Caco-2 (cell line): ENCODE results near the gene CHRNA3. TPM values are rescaled to one million over a fixed set of nuclear protein-coding genes. Genes with fewer than 3 reads are reported as not detected.

Experiments
- BruUV-seq: library from RNA; stranded (reverse); fragments of 400-500 nt; replicated peaks from 2 replicates; lab custom pipeline; 2021; lab: Mats Ljungman, UMichigan
- CTCF ChIA-PET: fragments of 300-600 bp; sonication (Branson Sonifier 250); formaldehyde crosslinking; loops from one replicate; lab custom pipeline; 2022; ENCODE audit warnings: antibody characterized with exemption; lab: Charles Lee
- POLR2A ChIA-PET: fragments of 300-600 bp; sonication (Branson Sonifier 250); formaldehyde crosslinking; loops from one replicate; lab custom pipeline; 2022; ENCODE audit warnings: antibody characterized with exemption; lab: Charles Lee
- DNase-seq, 2 experiments: peaks; one replicate each; pipeline versions ENCODE4 v3.0.0 to v3.0.0-alpha.2; 2020 to 2022
- H3K27me3 ChIP-seq: replicated peaks from 2 replicates; pipeline ENCODE4 v1.6.0; 2011; ENCODE audit warnings: low read length; ENCODE audit not compliant: control insufficient read depth, insufficient read depth
- H3K36me3 ChIP-seq: 2 replicates; pipeline ENCODE4 v1.5.1; 2011; ENCODE audit warnings: low read length; ENCODE audit not compliant: control insufficient read depth, insufficient read depth
- H3K4me1 ChIP-seq: fragments of 250-450 bp; sonication (Bioruptor Pico); 2 replicates; pipeline ENCODE4 v1.5.1; 2020; ENCODE audit warnings: mild to moderate bottlenecking
- H3K4me3 ChIP-seq: 2 replicates; pipeline ENCODE4 v1.5.1; 2011; ENCODE audit warnings: low read depth, mild to moderate bottlenecking, control low read depth, low read length
- H3K9me3 ChIP-seq: fragments of 250-450 bp; sonication (Bioruptor Pico); 2 replicates; pipeline ENCODE4 v1.5.1; 2020; ENCODE audit warnings: mild to moderate bottlenecking, moderate library complexity
- H3K27ac Mint-ChIP-seq: one replicate; pipeline ENCODE4 v1.8.0; 2022; ENCODE audit warnings: mixed read lengths; ENCODE audit not compliant: unreplicated experiment
- H3K27me3 Mint-ChIP-seq: one replicate; pipeline ENCODE4 v1.8.0; 2022; ENCODE audit warnings: mixed read lengths; ENCODE audit not compliant: insufficient read depth, unreplicated experiment
- H3K36me3 Mint-ChIP-seq: one replicate; pipeline ENCODE4 v1.8.0; 2022; ENCODE audit warnings: mild to moderate bottlenecking, mixed read lengths; ENCODE audit not compliant: insufficient read depth, unreplicated experiment
- H3K4me1 Mint-ChIP-seq: one replicate; pipeline ENCODE4 v1.8.0; 2022; ENCODE audit warnings: low read depth, mixed read lengths; ENCODE audit not compliant: unreplicated experiment
- H3K4me3 Mint-ChIP-seq: one replicate; pipeline ENCODE4 v1.8.0; 2022; ENCODE audit warnings: mild to moderate bottlenecking, moderate library complexity, mixed read lengths; ENCODE audit not compliant: unreplicated experiment
- H3K9me3 Mint-ChIP-seq: one replicate; pipeline ENCODE4 v1.8.0; 2022; ENCODE audit warnings: mixed read lengths; ENCODE audit not compliant: unreplicated experiment
- intact Hi-C: fragments of 100-400 bp; cut with micrococcal nuclease; formaldehyde crosslinking; loops from one replicate; pipeline ENCODE4 v1.10.0; 2022; ENCODE audit not compliant: unreplicated experiment
- total RNA-seq: library from RNA; stranded (reverse); gene quantifications from 2 replicates; pipeline ENCODE4 v1.2.3, GENCODE V29; 2022
- TF ChIP-seq, protein P1 (sequence below), 2 experiments: fragments of 200-600 bp in 1 of 2; IDR thresholded peaks; 1 replicate in 1 of 2; 2 replicates in 1 of 2; pipeline versions ENCODE4 v1.5.1 to v1.8.0; 2011 to 2022; ENCODE audit warnings: antibody characterized with exemption in 1 of 2, control low read depth in 1 of 2, inconsistent platforms in 1 of 2, low read depth in 1 of 2, low read length in 1 of 2, mild to moderate bottlenecking in 1 of 2, moderate library complexity in 1 of 2; ENCODE audit not compliant: insufficient read depth in 1 of 2, severe bottlenecking in 1 of 2, unreplicated experiment in 1 of 2

Gene CHRNA3
- total RNA-seq, 1 experiment from 2014 or later, result not detected

DNA sequence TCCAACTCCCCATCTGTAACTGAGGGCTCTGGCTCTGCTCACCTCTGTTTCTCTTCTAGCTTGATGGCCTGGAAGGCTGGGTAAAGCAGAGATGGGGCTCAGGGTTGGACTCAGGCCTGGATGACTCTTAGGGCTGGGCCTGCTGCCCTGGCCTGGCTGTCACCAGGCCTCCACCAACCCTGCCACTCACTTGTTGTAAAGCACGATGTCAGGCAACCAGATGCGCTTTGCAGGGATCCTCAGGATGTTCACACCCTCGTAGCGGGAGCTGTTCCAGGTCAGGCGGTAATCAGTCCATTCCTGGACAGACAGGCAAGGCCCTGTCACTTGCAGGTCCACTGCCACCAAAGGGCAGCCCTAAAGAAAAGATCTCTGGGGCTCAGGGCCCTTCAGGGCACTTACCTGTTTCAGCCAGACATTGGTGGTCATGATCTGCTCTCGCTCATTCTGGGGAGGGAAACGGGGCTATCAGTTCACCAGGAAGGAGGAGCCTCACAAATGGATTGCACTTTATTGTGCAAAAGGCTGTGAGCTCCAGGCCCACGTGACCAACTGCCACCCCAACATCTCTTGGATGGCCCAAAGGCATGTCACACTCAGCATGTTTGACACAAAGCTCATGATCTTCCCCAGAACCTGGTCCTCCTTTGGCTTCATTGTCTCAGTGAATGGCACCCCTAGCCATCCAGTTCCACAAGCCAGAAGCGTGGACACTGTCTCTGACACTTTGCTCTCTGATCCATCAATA lies 10.3 kb upstream of the CHRNA3 start:
- H3K9me3 Mint-ChIP-seq, result peaks cover 20% of the 10 kb centered on the region

DNA sequence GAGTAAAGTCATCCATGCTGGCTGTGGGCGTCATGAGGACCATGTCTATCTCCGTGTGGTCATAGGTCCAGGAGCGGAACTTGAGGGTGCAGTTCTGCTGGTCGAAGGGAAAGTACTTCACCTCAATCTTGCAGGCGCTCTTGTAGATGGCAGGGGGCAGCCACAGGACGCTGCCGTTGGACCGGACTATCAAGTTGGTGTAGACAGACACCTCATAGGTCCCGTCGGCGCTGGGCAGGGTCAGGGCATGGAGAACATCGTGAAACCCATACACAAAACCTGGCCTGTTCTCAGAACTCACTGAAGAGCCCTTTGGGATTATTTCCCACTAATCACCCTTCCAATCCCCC lies 8.9 kb upstream of the CHRNA3 start:
- ChIA-PET POLR2A (no interaction called here), CTCF (no interaction called here)
- Histone ChIP-seq H3K9me3 (no peaks in the 10 kb centered on the region), H3K36me3 (no peaks in the 10 kb centered on the region), H3K4me1 (no peaks in the 10 kb centered on the region), H3K27me3 (no peaks in the 10 kb centered on the region; the same call in none of the 2 replicates), H3K4me3 (no peak overlapping the region)
- no TSS peak for BruUV-seq
- Mint-ChIP-seq H3K9me3 (peaks cover 20% of the 10 kb centered on the region), H3K4me3 (no peak overlapping the region), H3K4me1 (peaks cover 5% of the 10 kb centered on the region), H3K27ac (no peak overlapping the region), H3K27me3 (peaks cover 22% of the 10 kb centered on the region), H3K36me3 (no peaks in the 10 kb centered on the region)
- TF ChIP-seq, protein P1, sequence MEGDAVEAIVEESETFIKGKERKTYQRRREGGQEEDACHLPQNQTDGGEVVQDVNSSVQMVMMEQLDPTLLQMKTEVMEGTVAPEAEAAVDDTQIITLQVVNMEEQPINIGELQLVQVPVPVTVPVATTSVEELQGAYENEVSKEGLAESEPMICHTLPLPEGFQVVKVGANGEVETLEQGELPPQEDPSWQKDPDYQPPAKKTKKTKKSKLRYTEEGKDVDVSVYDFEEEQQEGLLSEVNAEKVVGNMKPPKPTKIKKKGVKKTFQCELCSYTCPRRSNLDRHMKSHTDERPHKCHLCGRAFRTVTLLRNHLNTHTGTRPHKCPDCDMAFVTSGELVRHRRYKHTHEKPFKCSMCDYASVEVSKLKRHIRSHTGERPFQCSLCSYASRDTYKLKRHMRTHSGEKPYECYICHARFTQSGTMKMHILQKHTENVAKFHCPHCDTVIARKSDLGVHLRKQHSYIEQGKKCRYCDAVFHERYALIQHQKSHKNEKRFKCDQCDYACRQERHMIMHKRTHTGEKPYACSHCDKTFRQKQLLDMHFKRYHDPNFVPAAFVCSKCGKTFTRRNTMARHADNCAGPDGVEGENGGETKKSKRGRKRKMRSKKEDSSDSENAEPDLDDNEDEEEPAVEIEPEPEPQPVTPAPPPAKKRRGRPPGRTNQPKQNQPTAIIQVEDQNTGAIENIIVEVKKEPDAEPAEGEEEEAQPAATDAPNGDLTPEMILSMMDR (IDR thresholded peaks at IDR 0.05; ENCODE audit: insufficient read depth in 1 of 2, low read depth in 1 of 2, low read length in 1 of 2, severe bottlenecking in 1 of 2, unreplicated experiment in 1 of 2), result no peak
- no peak for DNase-seq
- intact Hi-C loops, result no loop called here

More for the DNA sequence above, 10.3 kb upstream of the CHRNA3 start:
- no peaks in the 10 kb centered on the region for H3K4me1 ChIP-seq
- intact Hi-C loops, result no loop called here
- no peaks in the 10 kb centered on the region for H3K36me3 ChIP-seq
- no peak overlapping the region for H3K4me3 ChIP-seq
- H3K36me3 Mint-ChIP-seq, result no peaks in the 10 kb centered on the region
- H3K4me3 Mint-ChIP-seq, result no peak overlapping the region
- ChIA-PET CTCF (interaction anchor here (0.9 kb wide), 1 partner anchor 78 kb away, joined by 3 read pairs; no protein-coding TSS in a partner anchor), POLR2A (no interaction called here)
- H3K4me1 Mint-ChIP-seq, result peaks cover 5% of the 10 kb centered on the region
- DNase-seq, result no peak
- no TSS peak for BruUV-seq
- no peak overlapping the region for H3K27ac Mint-ChIP-seq
- TF ChIP-seq, protein P1 (IDR thresholded peaks at IDR 0.05; ENCODE audit: insufficient read depth in 1 of 2, low read depth in 1 of 2, low read length in 1 of 2, severe bottlenecking in 1 of 2, unreplicated experiment in 1 of 2), result no peak
- no peaks in the 10 kb centered on the region for H3K9me3 ChIP-seq
- no peaks in the 10 kb centered on the region; the same call in none of the 2 replicates for H3K27me3 ChIP-seq
- H3K27me3 Mint-ChIP-seq, result peaks cover 25% of the 10 kb centered on the region

DNA sequence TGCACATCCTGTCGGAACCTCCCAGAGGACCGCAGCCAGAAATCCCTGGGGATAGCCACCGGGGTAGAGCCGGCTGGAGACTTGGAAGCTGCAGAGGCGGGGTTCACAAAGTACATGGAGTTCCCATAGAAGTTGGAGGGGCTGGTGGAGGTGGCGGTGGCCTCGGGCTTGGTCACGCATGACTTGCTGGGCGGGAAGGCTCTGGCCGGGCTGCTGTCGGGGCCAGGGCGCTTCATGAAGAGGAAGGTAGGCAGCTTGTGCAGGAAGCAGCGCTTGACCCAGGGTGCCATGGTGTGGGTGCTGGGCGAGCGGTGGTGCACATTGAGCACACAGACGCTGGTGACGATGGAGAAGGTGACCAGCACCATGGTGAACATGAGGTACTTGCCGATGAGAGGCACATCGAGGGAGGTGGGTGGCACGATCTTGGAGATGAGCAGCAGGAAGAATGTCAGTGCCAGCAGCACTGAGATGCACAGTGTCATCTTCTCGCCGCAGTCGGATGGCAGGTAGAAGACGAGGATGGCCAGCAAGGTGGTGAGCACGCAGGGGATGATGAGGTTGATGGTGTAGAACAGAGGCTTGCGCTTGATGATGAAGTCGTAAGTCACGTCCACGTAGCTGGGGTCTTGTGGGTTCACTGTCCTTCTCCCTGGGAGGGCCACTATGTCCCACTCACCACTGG lies 8.4 kb upstream of the CHRNA3 start:
- Histone ChIP-seq H3K27me3 (no peaks in the 10 kb centered on the region; the same call in none of the 2 replicates), H3K4me3 (no peak overlapping the region), H3K4me1 (no peaks in the 10 kb centered on the region), H3K36me3 (no peaks in the 10 kb centered on the region), H3K9me3 (no peaks in the 10 kb centered on the region)
- TF ChIP-seq, protein P1 (IDR thresholded peaks at IDR 0.05; ENCODE audit: insufficient read depth in 1 of 2, low read depth in 1 of 2, low read length in 1 of 2, severe bottlenecking in 1 of 2, unreplicated experiment in 1 of 2), result no peak
- Mint-ChIP-seq H3K4me3 (no peak overlapping the region), H3K36me3 (no peaks in the 10 kb centered on the region), H3K27ac (no peak overlapping the region), H3K9me3 (peaks cover 20% of the 10 kb centered on the region), H3K27me3 (peaks cover 23% of the 10 kb centered on the region), H3K4me1 (peaks cover 5% of the 10 kb centered on the region)
- intact Hi-C loops, result no loop called here
- BruUV-seq, result no TSS peak
- no peak for DNase-seq
- ChIA-PET POLR2A (no interaction called here), CTCF (no interaction called here)
